CD4-positive, CD25-positive, alpha-beta regulatory T cell (primary cell): ENCODE data around the gene DCN. TPM values are rescaled to one million over a fixed set of nuclear protein-coding genes. Genes with fewer than 3 reads are reported as not detected.
A peak's percentile ranks its signal among the peaks of the same experiment; 100 is the strongest.

Source experiments
- ATAC-seq, 2 donors: fragments of 150-1000 bp; cut with Tn5 transposase; one replicate each; pipeline ENCODE4 v1.10.0; 2021; ENCODE audit warnings: low read depth in 2 of 2, moderate number of reproducible peaks in 2 of 2, moderate library complexity in 1 of 2
- DNase-seq, 3 donors: peaks; one replicate each; pipeline versions ENCODE4 v3.0.0 to v3.0.0-alpha.2; 2012 to 2022; ENCODE audit warnings: mixed read lengths in 1 of 3
- H3K27ac ChIP-seq: one replicate; pipeline ENCODE4 v1.7.0; 2013; ENCODE audit warnings: mild to moderate bottlenecking, low read length; ENCODE audit not compliant: insufficient read depth, poor library complexity, severe bottlenecking
- H3K27me3 ChIP-seq: one replicate; pipeline ENCODE4 v1.7.0; 2013; ENCODE audit warnings: low read length; ENCODE audit not compliant: control insufficient read depth, insufficient read depth
- H3K36me3 ChIP-seq: one replicate; pipeline ENCODE4 v1.7.0; 2013; ENCODE audit warnings: mild to moderate bottlenecking, low read length, moderate library complexity; ENCODE audit not compliant: control insufficient read depth, insufficient read depth
- H3K4me1 ChIP-seq: 2 replicates; pipeline ENCODE4 v1.7.0; 2013; ENCODE audit warnings: mild to moderate bottlenecking, low read length; ENCODE audit not compliant: insufficient read depth, control insufficient read depth, poor library complexity, severe bottlenecking
- H3K4me3 ChIP-seq: one replicate; pipeline ENCODE4 v1.7.0; 2013; ENCODE audit warnings: low read depth, mild to moderate bottlenecking, low read length, moderate library complexity
- H3K9me3 ChIP-seq, 2 experiments: 1 replicate in 1 of 2; 2 replicates in 1 of 2; pipeline ENCODE4 v1.7.0; 2013; ENCODE audit warnings: low read length in 2 of 2, mild to moderate bottlenecking in 1 of 2, moderate library complexity in 1 of 2; ENCODE audit not compliant: control insufficient read depth in 2 of 2
- H3K27ac Mint-ChIP-seq, 3 donors: one replicate each; pipeline ENCODE4 v1.8.0; 2020 to 2022; ENCODE audit warnings: mild to moderate bottlenecking in 3 of 3, mixed read lengths in 3 of 3, moderate library complexity in 2 of 3
- H3K27me3 Mint-ChIP-seq: one replicate; pipeline ENCODE4 v1.8.0; 2022; ENCODE audit warnings: mild to moderate bottlenecking, mixed read lengths
- H3K36me3 Mint-ChIP-seq: one replicate; pipeline ENCODE4 v1.8.0; 2020; ENCODE audit warnings: mixed read lengths
- H3K4me1 Mint-ChIP-seq, 4 donors: one replicate each; pipeline ENCODE4 v1.8.0; 2020 to 2022; ENCODE audit warnings: mixed read lengths in 4 of 4, mild to moderate bottlenecking in 1 of 4
- H3K4me3 Mint-ChIP-seq, 4 donors: one replicate each; pipeline ENCODE4 v1.8.0; 2020 to 2022; ENCODE audit warnings: mild to moderate bottlenecking in 4 of 4, mixed read lengths in 4 of 4, moderate library complexity in 3 of 4
- H3K9me3 Mint-ChIP-seq, 7 donors: one replicate each; pipeline ENCODE4 v1.8.0; 2020 to 2022; ENCODE audit warnings: mixed read lengths in 7 of 7, mild to moderate bottlenecking in 3 of 7, moderate library complexity in 2 of 7
- polyA plus RNA-seq, 4 donors: library from polyadenylated mRNA; unstranded; fragments of 300-500 nt; fragmentation: Illumina TruSeq; gene quantifications; one replicate each; pipeline ENCODE4 v1.2.3, GENCODE V29; 2021
- total RNA-seq: library from RNA; stranded (reverse); gene quantifications from one replicate; pipeline ENCODE4 v1.2.3, GENCODE V29; 2022

Gene DCN
- total and polyA plus RNA-seq, 5 donors from 2014 or later: not detected

DNA sequence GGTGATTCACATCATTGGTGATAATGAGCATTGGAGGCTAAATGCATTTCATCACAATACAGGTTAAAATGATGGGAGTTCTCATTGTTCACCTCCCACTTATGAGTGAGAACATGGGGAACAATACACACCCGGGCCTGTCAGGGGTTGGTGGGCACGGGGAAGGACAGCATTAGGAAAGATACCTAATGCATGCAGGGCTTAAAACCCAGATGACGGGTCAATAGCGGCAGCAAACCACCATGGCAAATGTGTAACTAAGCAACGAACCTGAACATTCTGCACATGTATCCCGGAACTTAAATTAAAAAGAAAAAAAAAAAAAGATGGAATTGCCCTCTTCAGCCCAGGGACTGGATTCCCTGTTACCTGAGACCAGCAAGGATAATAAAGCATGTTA lies 69.0 kb downstream of the DCN start:
- Histone ChIP-seq H3K36me3 (no peaks in the 10 kb centered on the region), H3K4me3 (no peak overlapping the region)
- H3K9me3 Mint-ChIP-seq: no peaks in the 10 kb centered on the region

DNA sequence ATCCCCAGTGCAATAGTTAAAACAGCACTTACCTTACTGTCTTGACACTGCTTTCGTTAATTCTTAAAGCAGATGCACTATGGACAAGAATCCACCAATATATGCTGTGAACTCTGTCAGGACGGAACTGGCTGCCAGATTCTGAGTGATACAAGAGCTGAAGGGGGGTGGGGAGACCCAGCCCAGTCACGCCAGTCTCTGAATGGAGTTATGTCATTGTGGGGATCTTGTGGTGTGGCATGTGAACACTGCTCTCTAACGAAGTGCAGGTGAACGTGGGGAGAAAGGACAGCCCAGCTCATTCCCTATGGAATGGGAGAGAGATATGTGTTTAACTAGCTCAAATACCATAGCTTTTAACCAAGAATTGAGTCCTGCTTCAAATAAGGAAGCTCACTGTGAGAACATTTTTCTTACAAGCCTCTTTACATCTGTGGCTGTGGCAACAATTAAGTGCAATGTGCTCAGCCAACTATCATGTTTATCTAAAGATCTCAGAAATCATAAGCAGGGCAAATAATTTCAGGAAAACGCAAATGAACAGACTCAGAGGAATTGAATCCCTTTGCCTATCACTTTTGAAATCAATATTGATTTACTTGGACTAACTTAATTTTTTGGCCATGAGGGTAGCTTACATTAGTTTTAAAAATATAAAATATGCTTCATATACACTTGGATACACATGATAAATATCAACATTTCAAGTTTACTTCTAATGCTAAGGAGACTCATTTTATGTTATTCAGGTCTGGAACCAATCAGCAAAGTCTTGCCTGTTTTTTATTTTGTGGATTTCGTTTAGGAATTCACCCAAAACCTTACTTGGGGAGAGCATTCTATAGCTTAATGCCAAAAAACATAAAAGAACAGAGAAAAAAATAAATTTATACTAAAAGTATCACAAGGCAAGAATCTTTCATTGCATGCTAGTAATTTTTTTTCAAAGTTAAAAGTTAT lies 71.0 kb downstream of the DCN start, which contains the start of gene LUM:
Gene LUM (minus strand): TSS at position 129 of the 960 bp plus-strand sequence. CDS start 2,515 bp downstream, outside the sequence.
- no peaks in the 10 kb centered on the region for H3K27me3 ChIP-seq
- H3K9me3 Mint-ChIP-seq: no peaks in the 10 kb centered on the region
- DNase-seq: no peak
- H3K27ac ChIP-seq: no peak within 1 kb of the TSS
- H3K27ac Mint-ChIP-seq: no peak within 1 kb of the TSS
- no peaks in the 10 kb centered on the region for H3K4me1 Mint-ChIP-seq
- ATAC-seq: no peak
- H3K4me3 Mint-ChIP-seq: no peak within 1 kb of the TSS
- peaks cover 4% of the 10 kb centered on the region for H3K27me3 Mint-ChIP-seq
- no peaks in the 10 kb centered on the region for H3K4me1 ChIP-seq
- H3K36me3 Mint-ChIP-seq: no peaks in the 10 kb centered on the region
- no peaks in the 10 kb centered on the region for H3K9me3 ChIP-seq
- H3K36me3 ChIP-seq: no peaks in the 10 kb centered on the region
- no peak within 1 kb of the TSS for H3K4me3 ChIP-seq

More for the DNA sequence above, 69.0 kb downstream of the DCN start:
- Mint-ChIP-seq H3K36me3 (no peaks in the 10 kb centered on the region), H3K27ac (no peak overlapping the region), H3K27me3 (peaks cover 4% of the 10 kb centered on the region), H3K4me1 (no peaks in the 10 kb centered on the region), H3K4me3 (no peak overlapping the region)
- Histone ChIP-seq H3K4me1 (no peaks in the 10 kb centered on the region), H3K27ac (no peak overlapping the region), H3K27me3 (no peaks in the 10 kb centered on the region), H3K9me3 (no peaks in the 10 kb centered on the region)
- ATAC-seq (no peak), DNase-seq (no peak)

DNA sequence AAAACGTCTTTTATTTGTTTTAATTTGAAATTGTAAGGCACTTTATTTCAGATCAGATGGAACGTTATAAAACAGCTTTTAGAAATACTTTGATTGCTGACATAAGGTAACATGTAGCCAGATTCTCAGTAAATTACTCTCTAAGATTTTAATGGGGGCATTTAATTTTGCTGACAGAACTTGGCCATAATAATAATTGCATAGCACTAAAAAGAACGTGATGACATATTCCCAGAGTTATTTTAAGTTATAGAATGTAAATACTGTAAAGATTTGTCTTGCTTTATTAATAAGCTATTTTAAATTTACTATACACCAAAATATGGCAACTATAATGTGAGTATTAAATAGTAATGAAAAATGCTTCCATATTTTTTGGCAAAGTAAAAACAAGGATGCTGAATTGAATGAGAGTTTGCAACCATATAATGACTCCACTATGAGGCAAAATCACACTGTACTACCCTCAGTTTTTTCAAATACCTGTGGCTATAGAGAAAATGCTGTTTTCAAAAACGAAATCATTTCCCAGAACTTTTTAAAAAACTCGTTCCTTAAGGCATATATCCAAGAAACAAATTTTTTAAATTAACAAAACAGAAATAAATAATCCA lies 72.2 kb downstream of the DCN start:
- Histone ChIP-seq H3K36me3 (no peaks in the 10 kb centered on the region), H3K27me3 (no peaks in the 10 kb centered on the region), H3K4me1 (no peaks in the 10 kb centered on the region), H3K9me3 (no peaks in the 10 kb centered on the region), H3K4me3 (no peak overlapping the region), H3K27ac (no peak overlapping the region)
- DNase-seq (no peak), ATAC-seq (no peak)
- Mint-ChIP-seq H3K4me1 (no peaks in the 10 kb centered on the region), H3K27me3 (peaks cover 4% of the 10 kb centered on the region), H3K4me3 (no peak overlapping the region), H3K36me3 (no peaks in the 10 kb centered on the region), H3K9me3 (no peaks in the 10 kb centered on the region), H3K27ac (no peak overlapping the region)

DNA sequence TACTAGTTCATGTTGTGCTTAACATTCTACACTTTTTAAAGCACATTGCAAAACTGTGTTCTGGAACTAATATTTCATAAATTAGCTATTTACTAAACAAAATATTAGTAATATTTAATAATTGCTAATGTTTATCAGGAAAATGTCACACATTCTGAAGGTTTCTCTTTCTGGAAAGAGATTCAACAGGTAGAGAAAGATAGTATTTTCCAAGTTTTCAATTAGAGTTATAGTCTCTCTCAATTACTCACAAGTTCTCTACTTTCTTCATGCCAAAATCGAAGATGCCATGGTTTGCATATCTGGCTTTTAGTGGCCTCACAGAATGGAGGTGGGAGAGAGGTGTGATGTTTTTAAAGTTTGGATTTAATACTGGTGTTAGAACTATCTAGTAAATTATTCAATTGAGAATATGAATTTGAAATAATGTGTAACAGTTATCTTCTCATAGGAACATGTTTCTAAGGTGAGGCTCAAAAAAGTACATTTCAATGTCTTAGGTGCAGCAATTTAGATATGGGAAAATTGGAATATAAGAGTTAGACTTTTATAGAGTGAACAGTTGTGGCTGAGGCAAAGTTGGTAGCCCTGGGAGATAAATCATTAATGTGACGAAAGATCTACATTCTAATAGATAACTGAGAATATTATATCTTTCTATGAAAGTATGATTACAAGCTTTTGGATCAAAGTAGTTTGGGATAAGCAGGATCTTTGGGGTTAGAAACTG lies 72.9 kb downstream of the DCN start:
- H3K27me3 Mint-ChIP-seq: peaks cover 4% of the 10 kb centered on the region
- H3K36me3 Mint-ChIP-seq: no peaks in the 10 kb centered on the region
- ATAC-seq (no peak), DNase-seq (no peak)
- H3K4me1 Mint-ChIP-seq: no peaks in the 10 kb centered on the region
- H3K9me3 Mint-ChIP-seq: no peaks in the 10 kb centered on the region
- Histone ChIP-seq H3K4me3 (no peak overlapping the region), H3K36me3 (no peaks in the 10 kb centered on the region), H3K27me3 (no peaks in the 10 kb centered on the region), H3K9me3 (no peaks in the 10 kb centered on the region), H3K27ac (no peak overlapping the region), H3K4me1 (no peaks in the 10 kb centered on the region)
- H3K27ac Mint-ChIP-seq: no peak overlapping the region
- no peak overlapping the region for H3K4me3 Mint-ChIP-seq

DNA sequence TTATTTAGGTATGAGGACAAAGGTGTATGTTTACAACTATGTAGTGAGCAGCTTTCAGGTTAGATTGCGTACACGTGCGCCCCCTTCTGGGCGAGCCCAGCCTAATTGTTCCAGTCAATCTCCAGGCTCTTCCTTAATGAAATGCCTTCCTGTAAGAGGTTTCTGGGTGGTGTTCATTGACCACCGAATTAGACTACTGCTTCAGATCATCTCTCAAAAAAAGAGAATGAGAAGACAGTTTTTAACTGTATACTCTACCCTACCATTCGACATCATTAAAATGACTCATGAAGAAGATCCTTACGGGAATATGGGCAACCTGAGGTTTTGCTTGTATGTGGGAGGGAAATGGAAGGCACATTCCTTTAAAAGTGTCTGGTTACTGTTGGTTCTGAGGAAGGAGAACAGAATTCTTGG lies 73.5 kb downstream of the DCN start:
- no peaks in the 10 kb centered on the region for H3K4me1 ChIP-seq
- no peaks in the 10 kb centered on the region for H3K36me3 ChIP-seq
- H3K27ac ChIP-seq: no peak overlapping the region
- peaks cover 4% of the 10 kb centered on the region for H3K27me3 Mint-ChIP-seq
- ATAC-seq (no peak), DNase-seq (peak in 1 of 3 donors; percentile 62)
- H3K27ac Mint-ChIP-seq: no peak overlapping the region
- H3K9me3 ChIP-seq: no peaks in the 10 kb centered on the region
- H3K27me3 ChIP-seq: no peaks in the 10 kb centered on the region
- no peak overlapping the region for H3K4me3 Mint-ChIP-seq
- no peaks in the 10 kb centered on the region for H3K9me3 Mint-ChIP-seq
- H3K4me1 Mint-ChIP-seq: no peaks in the 10 kb centered on the region
- H3K4me3 ChIP-seq: no peak overlapping the region
- no peaks in the 10 kb centered on the region for H3K36me3 Mint-ChIP-seq

DNA sequence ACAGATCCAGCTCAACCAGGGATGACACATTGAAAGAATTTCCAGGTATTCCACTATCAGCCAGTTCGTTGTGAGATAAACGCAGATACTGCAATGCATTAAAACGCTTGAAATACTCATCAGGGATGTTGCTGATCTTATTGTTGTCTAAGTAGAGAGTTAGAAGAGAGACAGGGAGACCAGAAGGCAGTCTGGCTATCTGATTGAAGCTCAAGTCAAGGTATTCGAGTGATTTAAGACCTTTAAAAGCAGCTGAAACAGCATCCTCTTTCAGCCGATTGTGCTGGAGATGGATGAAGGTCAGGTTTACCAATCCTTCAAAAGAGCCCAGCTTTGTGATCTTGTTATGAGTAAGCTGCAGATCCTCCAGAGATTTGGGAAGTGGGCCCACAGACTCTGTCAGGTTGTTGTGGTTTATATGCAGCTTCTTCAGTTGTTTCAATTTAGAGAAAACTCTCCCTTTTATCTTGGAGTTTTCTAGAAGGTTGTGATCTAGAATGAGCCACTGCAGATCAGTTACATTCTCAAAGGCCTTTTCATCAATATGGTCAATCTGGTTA lies 74.3 kb downstream of the DCN start:
- no peaks in the 10 kb centered on the region for H3K9me3 Mint-ChIP-seq
- no peak overlapping the region for H3K4me3 Mint-ChIP-seq
- ATAC-seq (no peak), DNase-seq (no peak)
- no peaks in the 10 kb centered on the region for H3K27me3 ChIP-seq
- no peaks in the 10 kb centered on the region for H3K4me1 Mint-ChIP-seq
- H3K27me3 Mint-ChIP-seq: peaks cover 4% of the 10 kb centered on the region
- H3K4me3 ChIP-seq: no peak overlapping the region
- no peaks in the 10 kb centered on the region for H3K36me3 ChIP-seq
- no peak overlapping the region for H3K27ac ChIP-seq
- no peaks in the 10 kb centered on the region for H3K9me3 ChIP-seq
- H3K36me3 Mint-ChIP-seq: no peaks in the 10 kb centered on the region
- no peaks in the 10 kb centered on the region for H3K4me1 ChIP-seq
- no peak overlapping the region for H3K27ac Mint-ChIP-seq

DNA sequence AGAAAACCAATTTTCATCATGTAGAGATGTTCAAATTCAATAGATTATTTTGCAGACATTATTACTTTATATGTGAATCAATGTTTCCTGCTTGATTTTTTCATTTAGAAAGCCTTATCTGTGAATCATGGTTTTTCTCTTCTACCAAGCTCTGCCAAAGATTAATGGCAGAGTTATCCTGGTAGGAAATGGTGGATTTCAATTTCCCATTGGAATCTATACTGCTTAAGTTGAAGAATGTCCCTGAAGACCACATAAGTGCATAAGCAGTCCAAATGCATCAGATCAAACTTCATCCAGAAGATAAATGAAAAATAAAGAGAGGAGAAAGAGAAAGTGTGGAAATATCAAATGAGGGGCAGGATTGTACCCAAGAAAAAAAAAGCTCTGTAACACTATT lies 76.3 kb downstream of the DCN start:
- no peak for ATAC-seq
- no peak for DNase-seq
- H3K27me3 ChIP-seq: no peaks in the 10 kb centered on the region
- no peaks in the 10 kb centered on the region for H3K9me3 ChIP-seq
- no peaks in the 10 kb centered on the region for H3K36me3 ChIP-seq
- H3K27me3 Mint-ChIP-seq: peaks cover 2% of the 10 kb centered on the region
- H3K4me3 ChIP-seq: no peak overlapping the region
- no peak overlapping the region for H3K27ac ChIP-seq
- no peak overlapping the region for H3K27ac Mint-ChIP-seq
- H3K9me3 Mint-ChIP-seq: no peaks in the 10 kb centered on the region
- H3K4me1 Mint-ChIP-seq: no peaks in the 10 kb centered on the region
- no peaks in the 10 kb centered on the region for H3K4me1 ChIP-seq
- no peak overlapping the region for H3K4me3 Mint-ChIP-seq
- no peaks in the 10 kb centered on the region for H3K36me3 Mint-ChIP-seq
